ENCODE results near the gene BCAS4. TPM values are rescaled to one million over a fixed set of nuclear protein-coding genes. Genes with fewer than 3 reads are reported as not detected.

Gene BCAS4
- total RNA-seq, 2 donors from 2014 or later, result 7.7 to 10.2 TPM

DNA sequence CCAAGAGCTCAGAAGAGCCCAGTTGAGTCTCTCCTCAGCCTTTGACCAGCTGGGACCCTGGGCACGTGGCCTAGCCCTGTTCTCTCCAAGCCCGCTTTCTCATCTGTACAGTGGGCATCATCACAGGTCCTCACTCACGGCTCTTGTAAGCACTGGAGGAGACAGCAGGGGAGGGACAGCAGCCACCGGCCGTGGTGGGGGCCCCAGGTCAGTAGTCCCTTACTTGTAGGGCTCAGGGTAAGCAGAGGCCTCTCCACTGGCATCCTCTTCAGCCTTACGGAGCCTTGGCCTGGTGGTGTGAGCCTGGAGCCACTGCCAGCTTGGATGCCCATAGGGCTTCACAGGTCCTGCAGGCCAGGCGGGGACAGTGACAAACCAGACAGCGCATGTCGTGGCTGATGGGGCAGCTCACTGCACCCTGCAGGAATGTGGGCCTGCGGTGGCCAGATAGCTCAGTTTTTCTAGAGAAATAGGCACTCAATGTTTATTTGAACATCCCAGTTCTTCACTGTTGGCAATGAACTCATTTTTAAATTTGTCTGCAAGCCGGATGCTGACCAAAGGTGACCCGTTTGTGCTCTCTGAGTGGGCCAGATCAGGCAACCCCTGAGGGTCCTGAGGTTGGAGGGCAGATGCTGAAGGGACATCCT is 71.3 kb downstream of the BCAS4 start:
- Histone ChIP-seq H3K4me3 (no peak overlapping the region), H3K27me3 (replicated peaks; ENCODE audit: insufficient read depth) (no peaks in the 10 kb centered on the region), H3K27ac (no peak overlapping the region), H3K36me3 (no peaks in the 10 kb centered on the region), H3K4me1 (ENCODE audit: control insufficient read depth in 1 of 2, low read depth in 2 of 2) (no peaks in the 10 kb centered on the region), H3K9me3 (no peaks in the 10 kb centered on the region)
- ATAC-seq (ENCODE audit: insufficient number of reproducible peaks, low FRiP score, low read depth) (no peak), DNase-seq (ENCODE audit: low spot score) (no peak)
- TF ChIP-seq, protein P1, sequence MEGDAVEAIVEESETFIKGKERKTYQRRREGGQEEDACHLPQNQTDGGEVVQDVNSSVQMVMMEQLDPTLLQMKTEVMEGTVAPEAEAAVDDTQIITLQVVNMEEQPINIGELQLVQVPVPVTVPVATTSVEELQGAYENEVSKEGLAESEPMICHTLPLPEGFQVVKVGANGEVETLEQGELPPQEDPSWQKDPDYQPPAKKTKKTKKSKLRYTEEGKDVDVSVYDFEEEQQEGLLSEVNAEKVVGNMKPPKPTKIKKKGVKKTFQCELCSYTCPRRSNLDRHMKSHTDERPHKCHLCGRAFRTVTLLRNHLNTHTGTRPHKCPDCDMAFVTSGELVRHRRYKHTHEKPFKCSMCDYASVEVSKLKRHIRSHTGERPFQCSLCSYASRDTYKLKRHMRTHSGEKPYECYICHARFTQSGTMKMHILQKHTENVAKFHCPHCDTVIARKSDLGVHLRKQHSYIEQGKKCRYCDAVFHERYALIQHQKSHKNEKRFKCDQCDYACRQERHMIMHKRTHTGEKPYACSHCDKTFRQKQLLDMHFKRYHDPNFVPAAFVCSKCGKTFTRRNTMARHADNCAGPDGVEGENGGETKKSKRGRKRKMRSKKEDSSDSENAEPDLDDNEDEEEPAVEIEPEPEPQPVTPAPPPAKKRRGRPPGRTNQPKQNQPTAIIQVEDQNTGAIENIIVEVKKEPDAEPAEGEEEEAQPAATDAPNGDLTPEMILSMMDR (IDR thresholded peaks at IDR 0.05), result no peak

DNA sequence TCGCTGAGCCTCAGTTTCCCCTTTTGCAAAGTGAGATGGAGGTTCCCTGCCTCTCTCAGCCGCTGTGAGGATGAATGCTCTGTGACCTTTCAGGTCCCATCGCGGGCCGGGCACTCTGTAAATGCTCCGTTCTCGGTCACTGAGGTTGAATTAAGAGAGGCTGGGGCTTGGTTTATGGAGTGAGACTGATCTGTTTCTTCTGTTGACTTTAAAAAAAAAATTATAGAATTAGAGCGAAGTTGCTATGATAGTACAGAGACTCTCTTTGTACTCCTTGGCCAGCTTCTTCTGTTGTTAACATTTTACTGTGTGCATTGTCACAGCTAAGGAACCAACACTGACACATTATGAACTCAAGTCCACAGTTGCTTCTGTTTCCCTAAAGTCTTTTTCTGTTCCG is 72.0 kb downstream of the BCAS4 start:
- no peaks in the 10 kb centered on the region for H3K27me3 ChIP-seq (replicated peaks; ENCODE audit: insufficient read depth)
- no peaks in the 10 kb centered on the region for H3K9me3 ChIP-seq
- H3K4me3 ChIP-seq, result no peak overlapping the region
- TF ChIP-seq, protein P1 (IDR thresholded peaks at IDR 0.05), result no peak
- no peak for DNase-seq (ENCODE audit: low spot score)
- ATAC-seq (ENCODE audit: insufficient number of reproducible peaks, low FRiP score, low read depth), result no peak
- H3K27ac ChIP-seq, result no peak overlapping the region
- no peaks in the 10 kb centered on the region for H3K4me1 ChIP-seq (ENCODE audit: control insufficient read depth in 1 of 2, low read depth in 2 of 2)
- no peaks in the 10 kb centered on the region for H3K36me3 ChIP-seq

DNA sequence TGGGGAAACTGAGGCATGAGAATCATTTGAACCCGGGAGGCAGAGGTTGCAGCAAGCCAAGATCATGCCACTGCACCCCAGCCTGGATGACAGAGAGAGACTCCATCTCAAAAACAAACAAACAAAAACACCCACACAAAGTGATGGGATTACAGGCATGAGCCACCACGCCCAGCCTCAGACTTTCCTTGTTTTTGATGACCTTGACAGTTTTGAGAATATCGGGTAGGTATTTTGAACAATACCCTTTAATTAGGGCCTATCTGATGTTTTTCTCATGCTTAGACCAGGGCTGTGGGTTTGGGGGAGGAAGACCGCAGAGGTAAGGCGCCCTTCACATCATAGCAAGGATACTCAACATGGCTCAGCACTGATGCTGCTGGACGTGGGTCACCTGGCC is 72.9 kb downstream of the BCAS4 start:
- Histone ChIP-seq H3K27ac (no peak overlapping the region), H3K27me3 (replicated peaks; ENCODE audit: insufficient read depth) (no peaks in the 10 kb centered on the region), H3K36me3 (no peaks in the 10 kb centered on the region), H3K4me1 (ENCODE audit: control insufficient read depth in 1 of 2, low read depth in 2 of 2) (no peaks in the 10 kb centered on the region), H3K4me3 (no peak overlapping the region), H3K9me3 (no peaks in the 10 kb centered on the region)
- TF ChIP-seq, protein P1 (IDR thresholded peaks at IDR 0.05), result no peak
- DNase-seq (ENCODE audit: low spot score), result no peak
- ATAC-seq (ENCODE audit: insufficient number of reproducible peaks, low FRiP score, low read depth), result no peak

DNA sequence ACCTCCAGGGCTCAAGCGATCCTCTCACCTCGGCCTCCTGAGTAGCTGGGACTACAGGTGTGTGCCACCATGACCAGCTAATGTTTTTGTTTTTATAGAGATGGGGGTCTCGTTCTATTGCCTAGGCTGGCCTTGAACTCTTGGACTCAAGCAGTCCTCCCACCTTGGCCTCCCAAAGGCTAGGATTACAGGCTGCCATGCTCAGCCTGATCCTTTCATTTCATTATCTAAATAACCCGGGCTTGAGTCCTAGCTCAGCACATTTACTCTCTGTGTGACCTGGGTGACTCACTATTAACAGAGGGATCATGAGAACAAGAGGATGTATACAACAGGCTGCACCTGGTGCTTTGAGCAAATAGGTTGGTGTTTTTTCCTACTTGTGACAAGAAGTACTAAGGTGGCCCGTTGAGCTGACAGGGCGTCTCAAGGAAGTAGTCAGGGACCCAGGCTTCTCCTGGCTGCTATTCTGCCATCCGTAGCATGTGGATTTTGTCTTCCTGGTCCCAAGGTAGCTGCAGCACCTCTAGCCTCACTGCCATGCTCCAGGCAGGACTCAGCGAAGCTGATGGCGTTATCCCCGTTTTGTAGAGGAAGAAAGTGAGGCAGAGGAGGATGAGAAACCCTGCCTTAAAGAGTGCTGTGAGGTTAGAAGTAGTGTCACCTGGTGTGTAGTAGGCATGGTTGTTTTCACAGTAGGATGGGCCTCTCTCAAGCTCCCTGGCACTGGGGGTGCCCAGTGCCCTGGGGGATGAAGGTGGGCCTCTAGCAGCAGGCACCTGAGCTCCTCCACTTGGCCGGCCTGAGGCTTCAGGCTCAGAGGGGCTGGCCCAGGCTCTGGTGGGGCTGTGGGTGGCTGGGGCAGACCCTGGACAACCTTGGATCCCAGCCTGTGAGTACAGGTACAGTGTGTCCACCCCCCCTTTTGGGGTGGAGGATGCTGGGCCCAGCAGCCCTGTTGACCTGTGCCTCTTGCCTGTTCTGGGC is 73.9 kb downstream of the BCAS4 start:
- H3K9me3 ChIP-seq, result no peaks in the 10 kb centered on the region
- no peak for ATAC-seq (ENCODE audit: insufficient number of reproducible peaks, low FRiP score, low read depth)
- no peaks in the 10 kb centered on the region for H3K4me1 ChIP-seq (ENCODE audit: control insufficient read depth in 1 of 2, low read depth in 2 of 2)
- H3K27ac ChIP-seq, result no peak overlapping the region
- H3K27me3 ChIP-seq (replicated peaks; ENCODE audit: insufficient read depth), result no peaks in the 10 kb centered on the region
- no peak for DNase-seq (ENCODE audit: low spot score)
- TF ChIP-seq, protein P1 (IDR thresholded peaks at IDR 0.05), result no peak
- no peak overlapping the region for H3K4me3 ChIP-seq
- H3K36me3 ChIP-seq, result no peaks in the 10 kb centered on the region

DNA sequence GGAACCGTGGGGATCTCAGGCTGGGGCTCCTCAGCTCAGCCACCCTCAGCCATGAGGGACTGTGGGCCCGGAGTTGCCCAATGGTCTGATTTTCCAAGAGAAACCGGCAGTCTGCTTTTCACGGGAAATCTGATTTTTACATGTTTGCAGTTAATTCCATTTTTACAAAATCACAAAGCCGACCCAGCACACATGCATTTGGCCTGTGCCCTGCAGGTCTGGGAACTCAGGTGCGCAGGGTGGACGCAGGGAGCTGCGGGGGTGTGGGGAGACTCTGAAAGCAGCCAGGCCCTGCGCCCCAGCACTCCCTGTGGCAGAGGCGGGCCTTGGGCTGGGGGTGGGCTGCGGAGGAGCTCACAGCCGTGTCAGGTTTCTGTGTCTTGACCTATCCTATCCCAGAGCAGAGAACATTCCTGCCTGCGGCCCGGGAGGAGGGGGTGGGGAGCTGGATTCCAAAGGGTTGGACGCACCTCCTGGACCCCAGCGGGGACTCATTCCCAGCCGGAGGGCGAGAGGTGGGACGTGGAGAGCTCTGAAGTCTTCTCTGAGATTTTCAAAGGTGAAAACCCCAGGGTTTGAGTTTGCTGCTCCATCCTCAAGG is 75.8 kb downstream of the BCAS4 start:
- DNase-seq (ENCODE audit: low spot score) (no peak), ATAC-seq (ENCODE audit: insufficient number of reproducible peaks, low FRiP score, low read depth) (no peak)
- Histone ChIP-seq H3K4me1 (ENCODE audit: control insufficient read depth in 1 of 2, low read depth in 2 of 2) (no peaks in the 10 kb centered on the region), H3K4me3 (no peak overlapping the region), H3K9me3 (no peaks in the 10 kb centered on the region), H3K27ac (no peak overlapping the region), H3K36me3 (no peaks in the 10 kb centered on the region), H3K27me3 (replicated peaks; ENCODE audit: insufficient read depth) (no peaks in the 10 kb centered on the region)
- TF ChIP-seq, protein P1 (IDR thresholded peaks at IDR 0.05), result no peak
